Measurements from ENCODE around the gene SLC32A1.

The SLC32A1 gene

DNA sequence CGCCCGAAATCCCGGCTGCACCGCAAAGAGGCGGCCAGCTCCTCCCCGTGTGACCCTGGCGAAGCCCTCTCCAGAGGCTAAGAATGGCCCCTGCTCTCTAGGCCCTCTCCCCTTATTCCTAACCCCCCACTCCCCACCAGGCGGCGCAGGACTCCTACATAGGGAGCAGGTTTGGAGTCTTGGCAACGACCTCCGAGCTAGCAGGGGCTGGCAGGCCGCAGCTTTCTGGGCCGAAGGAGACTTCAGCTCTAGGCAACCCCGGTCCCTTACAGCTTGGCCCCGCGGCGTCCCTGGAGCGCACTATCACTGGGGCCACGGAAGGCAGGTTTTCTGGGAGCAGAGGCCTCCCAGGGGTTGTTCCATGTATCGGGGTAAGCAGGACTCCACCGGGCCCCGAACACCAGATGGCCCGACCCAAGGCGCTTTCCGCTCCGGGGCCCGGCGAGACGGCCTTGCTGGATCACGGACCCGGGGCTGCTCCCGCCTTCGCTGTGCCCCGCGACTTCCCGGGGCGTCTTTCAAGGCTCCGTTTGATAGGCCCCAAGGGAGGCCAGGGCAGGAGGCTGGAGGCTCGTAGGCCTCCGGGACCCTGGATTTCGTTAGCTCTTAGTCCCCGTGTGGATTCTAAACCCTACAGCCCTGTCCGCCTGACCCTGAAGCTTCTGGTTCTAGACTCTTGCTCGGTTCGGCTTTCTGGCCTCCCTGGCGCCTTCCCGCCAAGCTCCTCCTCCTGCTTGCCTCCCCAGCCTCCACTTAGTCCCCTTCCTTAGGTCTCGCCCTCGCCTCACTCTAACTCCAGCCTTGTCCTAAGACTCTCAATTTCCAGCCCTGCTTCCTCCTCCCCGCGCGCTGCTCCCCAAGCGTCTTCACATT, 1.9 kb downstream of the SLC32A1 start:
- DNase-seq: peak; percentile 46

DNA sequence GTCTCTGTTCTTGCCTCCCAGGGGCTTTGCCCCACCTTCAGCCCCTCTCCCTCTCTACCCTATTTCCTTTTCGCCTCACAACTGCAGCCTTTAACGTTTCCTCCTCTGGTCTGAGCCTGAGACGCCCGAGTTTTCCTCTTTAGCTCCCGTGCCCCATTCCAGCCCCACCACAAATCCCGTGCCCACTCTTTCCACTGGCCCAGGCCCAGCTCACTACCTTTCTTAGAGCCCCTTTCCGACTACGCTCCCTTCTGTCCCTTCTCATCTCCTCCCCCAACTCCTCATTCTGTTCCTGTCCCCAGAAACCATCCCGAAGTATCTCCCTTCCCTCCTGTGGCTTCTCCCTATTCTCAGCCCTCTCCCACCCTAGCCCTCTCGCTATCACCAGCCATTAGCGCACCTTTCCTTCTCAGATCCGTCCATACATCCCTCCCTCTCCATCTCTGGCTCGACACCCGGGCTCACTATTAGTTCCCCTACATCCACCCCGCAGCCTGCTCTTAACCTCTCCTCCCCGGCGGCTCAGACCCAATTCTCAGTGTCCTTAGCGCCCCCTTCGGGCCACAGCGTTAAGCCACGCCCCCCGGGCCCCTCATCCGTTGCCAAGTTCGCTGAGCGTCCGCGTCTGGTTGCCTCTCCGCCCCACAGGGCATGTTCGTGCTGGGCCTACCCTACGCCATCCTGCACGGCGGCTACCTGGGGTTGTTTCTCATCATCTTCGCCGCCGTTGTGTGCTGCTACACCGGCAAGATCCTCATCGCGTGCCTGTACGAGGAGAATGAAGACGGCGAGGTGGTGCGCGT, 2.7 kb downstream of the SLC32A1 start:
- peak; percentile 55 for DNase-seq

DNA sequence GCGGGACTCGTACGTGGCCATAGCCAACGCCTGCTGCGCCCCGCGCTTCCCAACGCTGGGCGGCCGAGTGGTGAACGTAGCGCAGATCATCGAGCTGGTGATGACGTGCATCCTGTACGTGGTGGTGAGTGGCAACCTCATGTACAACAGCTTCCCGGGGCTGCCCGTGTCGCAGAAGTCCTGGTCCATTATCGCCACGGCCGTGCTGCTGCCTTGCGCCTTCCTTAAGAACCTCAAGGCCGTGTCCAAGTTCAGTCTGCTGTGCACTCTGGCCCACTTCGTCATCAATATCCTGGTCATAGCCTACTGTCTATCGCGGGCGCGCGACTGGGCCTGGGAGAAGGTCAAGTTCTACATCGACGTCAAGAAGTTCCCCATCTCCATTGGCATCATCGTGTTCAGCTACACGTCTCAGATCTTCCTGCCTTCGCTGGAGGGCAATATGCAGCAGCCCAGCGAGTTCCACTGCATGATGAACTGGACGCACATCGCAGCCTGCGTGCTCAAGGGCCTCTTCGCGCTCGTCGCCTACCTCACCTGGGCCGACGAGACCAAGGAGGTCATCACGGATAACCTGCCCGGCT, 3.4 kb downstream of the SLC32A1 start:
- DNase-seq: no peak

DNA sequence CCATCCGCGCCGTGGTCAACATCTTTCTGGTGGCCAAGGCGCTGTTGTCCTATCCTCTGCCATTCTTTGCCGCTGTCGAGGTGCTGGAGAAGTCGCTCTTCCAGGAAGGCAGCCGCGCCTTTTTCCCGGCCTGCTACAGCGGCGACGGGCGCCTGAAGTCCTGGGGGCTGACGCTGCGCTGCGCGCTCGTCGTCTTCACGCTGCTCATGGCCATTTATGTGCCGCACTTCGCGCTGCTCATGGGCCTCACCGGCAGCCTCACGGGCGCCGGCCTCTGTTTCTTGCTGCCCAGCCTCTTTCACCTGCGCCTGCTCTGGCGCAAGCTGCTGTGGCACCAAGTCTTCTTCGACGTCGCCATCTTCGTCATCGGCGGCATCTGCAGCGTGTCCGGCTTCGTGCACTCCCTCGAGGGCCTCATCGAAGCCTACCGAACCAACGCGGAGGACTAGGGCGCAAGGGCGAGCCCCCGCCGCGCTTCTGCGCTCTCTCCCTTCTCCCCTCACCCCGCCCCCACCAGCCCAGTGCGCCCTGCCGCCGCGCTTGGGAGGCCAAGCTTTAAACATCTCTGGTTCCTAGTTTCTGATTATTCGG, 4.0 kb downstream of the SLC32A1 start:
- DNase-seq: no peak

DNA sequence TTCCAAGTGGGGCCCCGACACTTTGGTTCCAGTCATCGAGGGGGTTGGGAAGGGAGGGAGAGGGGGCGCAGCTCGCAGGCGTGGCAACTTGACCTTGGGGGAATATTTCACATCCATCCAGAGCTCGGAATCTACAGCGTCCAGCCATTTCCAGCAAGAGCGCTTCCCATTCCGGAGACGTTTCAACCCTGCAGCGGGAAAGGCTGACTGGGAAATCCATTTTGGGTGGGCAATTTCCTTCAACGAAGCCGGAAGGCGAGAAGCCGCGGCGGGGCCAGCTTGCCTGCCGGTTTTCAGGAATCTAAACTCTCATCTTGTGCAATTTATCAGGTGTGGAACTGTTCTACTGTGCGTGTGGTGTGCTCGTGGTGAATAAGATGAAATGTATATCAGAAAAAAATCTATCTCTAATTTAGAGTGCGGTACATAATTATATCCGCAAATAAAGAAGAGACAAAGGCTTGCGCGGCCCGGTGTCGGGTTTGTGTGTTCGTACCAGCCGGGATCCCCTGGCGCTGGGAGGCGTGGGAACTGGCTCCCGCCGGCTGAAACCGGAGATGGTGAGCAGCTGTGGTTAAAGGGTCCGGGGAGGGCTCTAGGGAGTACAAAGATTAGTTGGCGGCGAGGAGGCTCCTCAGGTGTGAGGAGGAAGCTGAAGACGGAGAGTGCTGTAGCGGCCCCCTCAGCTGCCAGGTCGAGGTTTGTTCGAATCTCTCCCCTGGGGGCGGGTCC, 4.8 kb downstream of the SLC32A1 start:
- DNase-seq: peak; percentile 20

DNA sequence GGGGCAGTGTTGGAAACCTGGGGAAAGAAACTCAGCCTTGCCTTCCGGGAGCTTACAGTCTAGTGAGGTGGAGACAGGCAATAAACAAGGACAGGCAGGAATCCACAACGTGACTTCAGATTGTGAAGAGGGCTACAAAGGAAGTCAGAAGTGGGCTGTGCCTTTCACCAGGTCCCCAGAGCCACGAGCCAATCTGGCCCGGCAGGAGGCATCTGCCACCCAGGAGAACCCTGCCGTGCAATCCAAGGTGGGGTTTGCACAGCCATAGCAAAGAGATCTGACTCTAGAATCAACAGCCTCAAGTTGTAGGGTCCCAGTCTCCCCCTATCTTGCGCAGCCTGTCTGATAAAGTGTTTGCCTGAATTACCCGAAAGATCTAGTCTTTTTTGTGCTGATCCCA, 5.5 kb downstream of the SLC32A1 start:
- no peak for DNase-seq

DNA sequence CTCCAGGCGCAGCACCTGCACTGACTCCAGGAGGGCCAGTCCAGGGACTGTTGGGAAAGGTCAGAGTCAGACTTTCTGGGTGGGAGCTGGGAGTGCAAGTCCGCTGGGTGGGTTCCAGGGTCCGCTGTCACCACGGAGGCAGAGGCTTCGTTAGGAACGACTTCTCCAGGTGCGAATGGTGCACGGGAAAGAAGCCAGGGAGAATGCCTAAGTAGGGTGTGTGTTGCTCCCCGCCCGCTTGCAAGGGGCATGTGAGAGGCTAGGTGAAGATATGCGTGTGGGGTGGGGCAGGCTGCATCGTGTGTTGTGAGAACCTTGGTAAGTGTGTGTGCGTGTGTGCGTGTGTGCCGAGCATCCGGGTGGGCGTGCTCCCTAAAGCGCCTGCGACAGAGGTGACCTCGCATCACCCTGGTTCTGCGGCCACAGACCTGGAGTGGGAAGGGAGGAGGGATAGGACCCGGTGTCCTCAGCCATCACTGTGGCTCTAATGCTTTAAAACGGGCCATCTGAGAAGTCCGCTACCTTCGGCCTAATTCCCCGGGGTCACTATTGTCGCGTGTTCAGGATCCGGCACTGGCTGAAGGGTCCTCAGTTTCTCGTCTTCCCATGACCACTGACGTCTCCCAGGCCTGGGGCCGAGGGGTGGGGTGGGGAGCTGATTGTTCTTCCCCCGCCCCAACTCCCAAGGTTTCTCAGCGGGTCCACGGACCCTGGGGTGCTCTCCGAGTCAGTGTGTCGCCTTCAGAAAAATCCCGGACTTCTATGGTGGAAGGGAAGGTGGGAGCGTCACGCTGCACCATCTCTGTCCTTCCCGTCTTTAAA, 6.1 kb downstream of the SLC32A1 start:
- DNase-seq: no peak

DNA sequence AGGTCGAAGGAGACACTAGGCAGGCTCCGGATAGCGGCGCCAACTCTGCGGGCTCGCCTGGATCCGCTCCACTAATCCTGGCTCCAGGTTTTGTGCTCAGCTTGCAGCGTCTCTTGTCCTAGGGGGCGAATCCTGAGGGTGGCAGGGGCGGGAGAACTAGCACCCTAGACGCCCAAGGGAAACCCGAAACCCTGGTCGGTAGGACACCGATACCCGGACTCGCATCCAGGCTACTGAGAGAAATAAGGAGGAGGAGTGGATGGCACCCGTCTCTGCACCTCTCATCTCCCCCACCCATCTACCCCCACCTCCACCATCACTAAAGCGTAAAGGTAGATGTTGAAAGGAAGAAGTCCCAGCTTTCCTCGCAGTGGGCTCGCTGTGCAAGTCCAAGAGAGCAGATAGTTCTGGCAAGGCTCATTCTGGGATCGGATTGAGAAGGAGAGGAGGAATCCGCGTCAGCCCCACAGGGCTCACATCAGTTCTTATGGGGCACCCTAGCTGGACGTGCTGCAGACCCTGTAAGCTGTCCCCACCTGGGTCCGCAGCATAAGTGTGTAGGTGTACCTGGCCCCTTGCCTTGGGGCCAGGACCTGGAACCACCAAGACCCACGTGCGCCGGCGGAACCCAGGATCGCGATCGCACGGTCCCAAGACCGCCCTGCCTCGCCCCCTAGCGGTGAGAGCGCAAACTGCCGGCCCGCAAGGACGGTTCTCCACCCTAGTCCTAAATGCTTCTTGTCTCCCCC, 6.9 kb downstream of the SLC32A1 start:
- DNase-seq: peak; percentile 76

DNA sequence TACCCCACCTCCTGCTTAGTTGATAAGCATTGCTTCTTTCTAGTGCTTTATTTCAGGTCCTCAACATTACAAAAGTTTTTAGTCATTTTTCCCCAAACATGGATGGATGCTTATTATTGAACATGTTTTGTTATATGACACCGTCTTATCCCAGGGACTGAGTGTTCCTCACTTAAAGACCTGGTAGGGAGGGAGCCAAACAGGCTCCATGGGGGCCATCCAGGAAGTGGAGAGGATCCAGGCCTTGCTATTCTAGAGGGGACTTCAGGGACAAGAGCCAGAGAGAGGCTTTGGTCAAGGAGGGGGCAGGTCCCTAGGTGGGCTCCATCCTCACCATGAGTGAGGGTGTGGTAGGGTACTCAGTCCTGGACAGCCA, 7.4 kb downstream of the SLC32A1 start:
- DNase-seq: no peak

DNA sequence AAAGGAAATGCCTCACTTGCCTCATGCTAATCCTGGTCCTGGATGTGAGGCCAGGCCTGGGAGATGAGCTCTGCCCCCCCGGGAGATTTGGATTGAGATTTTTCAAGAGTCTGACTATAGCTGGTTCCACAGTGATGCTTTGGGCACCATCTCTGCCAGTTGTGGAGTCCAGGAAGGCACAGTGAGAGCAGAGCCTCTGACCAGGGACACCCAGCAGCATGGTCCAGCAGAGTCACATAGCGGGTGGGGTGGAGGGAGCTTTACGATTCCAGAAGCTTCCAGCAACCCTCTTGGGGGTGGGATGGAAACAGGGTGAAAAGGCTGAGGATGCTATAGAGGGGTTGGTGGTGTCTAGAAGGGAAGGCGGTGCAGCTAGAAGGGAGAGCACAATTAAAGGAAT, 8.7 kb downstream of the SLC32A1 start:
- DNase-seq: no peak

DNA sequence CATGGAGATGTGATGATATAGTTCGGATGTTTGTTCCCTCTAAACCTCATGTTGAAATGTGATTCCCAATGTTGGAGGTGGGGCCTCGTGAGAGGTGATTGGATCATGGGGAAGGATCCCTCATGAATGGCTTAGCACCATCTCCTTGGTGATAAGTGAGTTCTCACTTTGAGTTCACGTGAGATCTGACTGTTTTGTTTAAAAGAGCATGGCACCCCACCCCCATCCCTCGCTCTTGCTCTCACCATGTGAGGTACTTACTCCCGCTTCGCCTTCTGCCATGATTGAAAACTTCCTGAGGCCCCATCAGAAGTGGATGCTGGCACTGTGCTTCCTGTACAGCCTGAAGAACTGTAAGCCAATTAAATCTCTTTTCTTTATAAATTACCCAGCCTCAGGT, 10.9 kb downstream of the SLC32A1 start:
- DNase-seq: no peak

DNA sequence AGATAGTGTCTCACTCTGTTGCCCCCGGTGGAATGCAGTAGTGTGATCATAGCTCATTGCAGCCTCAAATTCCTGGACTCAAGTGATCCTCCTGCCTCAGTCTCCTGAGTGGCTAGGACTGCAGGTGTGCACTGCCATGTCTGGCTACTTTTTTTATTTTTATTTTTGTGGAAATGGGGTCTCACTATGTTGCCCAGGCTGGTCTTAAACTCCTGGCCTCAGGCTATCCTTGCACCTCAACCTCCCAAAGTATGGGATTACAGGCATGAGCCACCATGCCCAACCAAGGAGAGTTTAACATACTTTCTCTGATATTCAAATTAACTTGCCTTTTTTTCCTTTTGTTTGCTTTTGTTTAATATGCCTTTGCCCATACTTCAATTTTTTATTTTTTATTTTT, 13.6 kb downstream of the SLC32A1 start:
- DNase-seq: no peak

DNA sequence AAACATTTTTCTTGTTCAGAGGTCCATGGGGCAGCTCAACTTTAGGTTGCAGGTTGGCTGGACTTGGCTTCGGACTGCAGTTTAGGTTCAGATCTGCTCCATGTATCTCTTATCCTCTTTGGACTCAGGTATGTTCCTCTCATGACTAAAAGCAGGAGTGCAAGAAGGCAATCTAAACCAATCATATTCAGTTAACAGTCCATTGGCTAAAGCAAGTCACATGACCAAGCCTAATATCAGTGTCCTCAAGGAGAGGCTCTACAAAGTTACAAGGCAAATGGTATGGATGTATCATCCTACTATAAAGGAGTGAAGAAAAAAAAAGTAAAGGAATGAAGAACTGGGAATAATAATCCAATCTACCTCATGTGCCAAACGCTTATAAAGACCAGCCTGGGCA, 21.5 kb downstream of the SLC32A1 start:
- DNase-seq: no peak

DNA sequence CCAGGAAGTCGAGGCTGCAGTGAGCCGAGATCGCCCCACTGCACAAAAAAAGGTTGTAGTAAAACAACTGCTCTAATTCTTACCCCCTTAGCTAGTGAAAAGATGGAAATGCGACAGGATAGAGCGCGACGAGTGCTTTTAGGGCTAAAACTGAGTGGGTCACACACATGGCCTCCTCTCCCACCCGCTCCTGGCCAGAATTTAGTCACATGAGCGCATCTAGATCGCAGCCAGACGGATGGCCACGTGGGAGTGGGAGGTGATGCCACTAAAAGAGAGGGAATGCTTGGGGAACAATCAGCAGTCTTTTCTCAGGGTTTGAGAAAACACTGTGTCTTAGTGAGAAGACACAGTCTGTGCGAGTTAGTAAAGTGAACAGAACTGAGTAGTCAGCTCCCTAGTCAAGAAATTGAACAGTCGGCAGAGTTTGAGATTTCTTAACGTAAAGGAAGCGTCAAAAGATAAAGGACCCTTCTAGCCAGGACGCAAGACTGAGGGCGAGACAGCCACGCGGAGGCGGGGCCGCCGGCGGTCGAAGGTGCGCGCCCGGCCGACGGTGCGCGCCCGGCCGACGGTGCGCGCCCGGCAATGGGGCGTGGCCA, 23.3 kb downstream of the SLC32A1 start:
- DNase-seq: no peak

DNA sequence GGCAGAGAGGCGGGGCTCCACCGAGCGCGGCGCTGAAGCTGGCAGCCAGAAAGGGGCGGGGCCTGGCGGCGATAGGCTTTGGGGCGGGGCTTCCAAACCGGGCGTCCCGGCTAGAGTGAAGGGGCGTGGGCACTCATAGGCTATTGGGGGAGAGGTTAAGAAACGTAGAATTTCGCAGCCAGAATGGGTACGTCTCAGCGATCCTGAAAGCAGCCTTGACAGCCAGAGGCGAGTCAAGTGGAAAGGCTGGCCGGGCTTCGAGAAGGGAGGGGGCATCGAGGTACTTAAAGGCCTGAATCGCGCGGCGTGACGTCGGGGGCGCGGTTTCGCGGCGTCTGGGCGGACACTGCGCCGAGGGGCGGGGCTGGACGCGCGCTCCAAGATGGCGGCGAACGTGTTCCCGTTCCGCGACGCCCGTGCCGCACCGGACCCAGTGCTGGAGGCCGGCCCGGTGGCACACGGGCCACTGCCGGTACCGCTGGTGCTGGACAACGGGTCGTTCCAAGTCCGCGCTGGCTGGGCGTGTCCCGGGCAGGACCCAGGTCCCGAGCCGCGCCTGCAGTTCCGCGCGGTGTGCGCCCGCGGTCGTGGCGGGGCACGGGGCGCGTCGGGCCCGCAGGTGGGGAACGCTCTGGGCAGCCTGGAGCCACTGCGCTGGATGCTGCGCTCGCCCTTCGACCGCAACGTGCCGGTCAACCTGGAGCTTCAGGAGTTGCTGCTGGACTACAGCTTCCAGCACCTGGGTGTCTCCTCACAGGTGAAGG, 24.0 kb downstream of the SLC32A1 start, which contains the start of gene ACTR5:
Gene ACTR5 (plus strand): TSS at position 364 of the 764 bp plus-strand sequence. CDS start 19 bp downstream, at position 383.
- peak; percentile 97 for DNase-seq

DNA sequence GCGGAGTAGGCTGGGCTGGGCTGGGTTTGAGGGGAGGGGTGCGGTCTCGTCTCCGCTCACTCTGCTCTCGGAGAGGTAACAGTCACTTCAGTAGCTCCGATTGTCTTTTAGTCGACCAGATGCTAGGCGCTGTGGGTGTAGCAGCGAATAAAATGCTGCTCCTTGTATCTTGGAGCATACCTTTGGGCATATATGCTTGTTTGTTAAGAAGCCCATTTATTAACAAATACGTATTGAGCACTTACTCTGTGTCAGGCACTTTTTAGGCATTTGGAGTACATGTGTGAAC, 24.5 kb downstream of the SLC32A1 start:
- peak; percentile 61 for DNase-seq

DNA sequence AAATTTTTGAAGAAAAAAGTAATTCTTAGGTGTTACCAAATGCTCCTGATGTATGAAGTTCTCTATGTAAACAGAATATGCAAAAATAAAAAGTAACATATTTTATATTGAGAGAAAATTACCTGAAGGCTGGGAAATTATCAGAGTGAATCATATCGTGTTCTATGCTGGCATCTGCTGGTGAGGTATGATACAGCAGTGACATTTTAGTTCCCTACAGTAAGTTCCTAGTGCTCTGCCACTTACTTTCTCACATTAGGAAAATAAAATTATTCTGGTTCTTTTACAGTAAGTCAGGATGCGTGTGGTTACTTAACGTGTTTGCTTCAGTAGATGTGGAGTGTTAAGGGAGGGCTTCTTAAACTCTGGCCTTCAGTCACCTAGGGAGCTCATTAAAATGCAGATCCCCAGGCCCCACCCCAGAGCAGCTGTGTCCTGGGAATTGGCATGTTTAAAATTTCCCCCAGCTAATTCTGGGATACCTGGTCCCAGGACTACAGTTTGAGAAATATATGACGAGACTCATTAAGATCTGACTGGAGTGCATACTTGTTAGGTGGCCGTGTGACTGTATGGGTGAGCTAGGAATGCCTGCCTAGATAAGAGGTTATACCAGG, 27.2 kb downstream of the SLC32A1 start:
- DNase-seq: peak; percentile 60

DNA sequence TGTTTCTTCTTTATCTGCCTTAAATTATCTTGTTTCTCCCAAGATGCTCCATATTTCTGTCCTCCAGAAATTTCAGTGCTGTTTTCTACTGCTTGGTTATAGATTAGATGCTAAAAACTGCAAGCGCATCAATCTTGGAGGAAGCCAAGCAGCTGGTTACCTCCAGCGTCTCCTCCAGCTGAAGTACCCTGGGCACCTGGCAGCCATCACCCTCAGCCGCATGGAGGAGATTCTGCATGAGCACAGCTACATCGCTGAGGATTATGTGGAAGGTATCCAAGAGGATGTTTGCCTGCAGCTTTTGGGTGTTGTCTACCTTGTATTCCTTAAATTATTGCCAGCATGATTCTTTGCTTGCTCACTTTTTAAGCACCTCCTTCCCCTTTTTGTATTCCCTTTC, 27.7 kb downstream of the SLC32A1 start:
- DNase-seq: no peak

DNA sequence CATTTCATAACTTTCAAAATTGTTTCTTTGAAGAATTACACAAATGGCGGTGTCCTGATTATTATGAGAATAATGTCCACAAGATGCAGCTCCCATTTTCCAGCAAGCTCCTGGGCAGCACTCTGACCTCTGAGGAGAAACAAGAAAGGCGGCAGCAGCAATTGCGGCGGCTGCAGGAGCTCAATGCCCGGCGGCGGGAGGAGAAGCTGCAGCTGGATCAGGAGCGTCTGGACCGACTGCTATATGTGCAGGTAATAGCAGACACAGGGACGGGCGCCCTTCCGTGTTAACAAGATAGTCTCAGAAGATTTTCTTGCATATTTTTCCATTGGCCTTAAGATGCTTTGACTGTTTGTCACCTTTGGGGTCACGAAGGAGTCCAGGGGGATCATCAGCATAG, 30.6 kb downstream of the SLC32A1 start:
- DNase-seq: no peak
